T-helper 1 cell treated with Interleukin-12 subunit alpha and Interleukin-12 subunit beta and Interleukin-4 antibody, amounts not matched to agents 30 μg/mL and 1 μg/mL, for 36 hours (primary cell): ENCODE measurements around the gene SIRT2.
A peak's percentile ranks its signal among the peaks of the same experiment; 100 is the strongest.

Experiments
- H3K27ac Mint-ChIP-seq: one replicate; pipeline ENCODE4 v1.8.0; 2021; ENCODE audit warnings: mild to moderate bottlenecking, mixed read lengths
- H3K27me3 Mint-ChIP-seq: one replicate; pipeline ENCODE4 v1.8.0; 2021; ENCODE audit warnings: low read depth, mixed read lengths
- H3K36me3 Mint-ChIP-seq: one replicate; pipeline ENCODE4 v1.8.0; 2021; ENCODE audit warnings: low read depth, mixed read lengths
- H3K4me1 Mint-ChIP-seq: one replicate; pipeline ENCODE4 v1.8.0; 2021; ENCODE audit warnings: low read depth, mixed read lengths
- H3K4me3 Mint-ChIP-seq: one replicate; pipeline ENCODE4 v1.8.0; 2021; ENCODE audit warnings: mild to moderate bottlenecking, moderate library complexity, mixed read lengths
- H3K9me3 Mint-ChIP-seq: one replicate; pipeline ENCODE4 v1.8.0; 2021; ENCODE audit warnings: mixed read lengths

SIRT2 gene

DNA sequence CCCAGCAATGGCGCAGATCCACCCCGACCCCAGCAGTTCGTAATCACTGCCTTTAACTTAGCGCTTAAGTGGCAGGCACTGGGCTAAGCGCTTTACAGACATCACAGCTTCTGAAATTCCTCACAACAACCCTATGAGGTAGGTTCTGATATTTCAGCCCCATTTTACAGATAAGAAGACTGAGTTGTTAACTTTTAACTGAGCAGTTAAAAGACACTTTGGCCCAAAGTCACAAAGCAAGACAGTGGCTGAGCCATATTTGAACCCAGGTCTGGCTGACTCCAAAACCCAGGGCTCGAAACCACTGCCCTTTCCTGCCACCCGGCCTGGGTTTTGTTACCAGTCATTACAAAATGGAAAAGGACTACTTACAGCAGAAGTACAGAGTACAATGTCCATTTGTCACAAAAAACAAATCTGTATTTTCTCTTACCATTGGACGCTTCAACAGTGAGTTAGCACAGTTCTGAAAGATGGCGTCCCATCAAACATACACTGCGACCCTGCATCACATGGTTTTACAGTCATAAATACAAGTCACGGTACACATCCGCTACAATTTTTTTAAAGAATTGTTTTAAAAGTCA is 58.1 kb downstream of the SIRT2 start:
- peak overlapping the region; percentile 92 for H3K27ac Mint-ChIP-seq
- no peaks in the 10 kb centered on the region for H3K27me3 Mint-ChIP-seq
- H3K4me1 Mint-ChIP-seq: peaks cover 55% of the 10 kb centered on the region
- peak overlapping the region; percentile 73 for H3K4me3 Mint-ChIP-seq
- no peaks in the 10 kb centered on the region for H3K9me3 Mint-ChIP-seq
- H3K36me3 Mint-ChIP-seq: peaks cover 74% of the 10 kb centered on the region

- Mint-ChIP-seq H3K4me3 (peak overlapping the region; percentile 73), H3K27ac (peak overlapping the region; percentile 80), H3K4me1 (peaks cover 49% of the 10 kb centered on the region), H3K27me3 (no peaks in the 10 kb centered on the region), H3K36me3 (peaks cover 72% of the 10 kb centered on the region), H3K9me3 (no peaks in the 10 kb centered on the region)
Measured at GRCh38 chr19:38840583-38840968, 58.8 kb downstream of the SIRT2 start.

GRCh38 chr19:38839816-38840582 is 59.4 kb downstream of the SIRT2 start:
- H3K27ac Mint-ChIP-seq: no peak overlapping the region
- no peaks in the 10 kb centered on the region for H3K27me3 Mint-ChIP-seq
- H3K36me3 Mint-ChIP-seq: peaks cover 71% of the 10 kb centered on the region
- no peak overlapping the region for H3K4me3 Mint-ChIP-seq
- H3K4me1 Mint-ChIP-seq: peaks cover 45% of the 10 kb centered on the region
- no peaks in the 10 kb centered on the region for H3K9me3 Mint-ChIP-seq

- Mint-ChIP-seq H3K27ac (peak overlapping the region; percentile 77), H3K4me1 (peaks cover 40% of the 10 kb centered on the region), H3K36me3 (peaks cover 66% of the 10 kb centered on the region), H3K27me3 (no peaks in the 10 kb centered on the region), H3K9me3 (no peaks in the 10 kb centered on the region), H3K4me3 (no peak overlapping the region)
Measured at GRCh38 chr19:38838986-38839761, 60.2 kb downstream of the SIRT2 start.

GRCh38 chr19:38838208-38838985 is 61.0 kb downstream of the SIRT2 start:
- Mint-ChIP-seq H3K4me1 (peaks cover 34% of the 10 kb centered on the region), H3K27me3 (no peaks in the 10 kb centered on the region), H3K4me3 (no peak overlapping the region), H3K36me3 (peaks cover 58% of the 10 kb centered on the region), H3K27ac (no peak overlapping the region), H3K9me3 (no peaks in the 10 kb centered on the region)

- no peak overlapping the region for H3K27ac Mint-ChIP-seq
- H3K4me3 Mint-ChIP-seq: no peak overlapping the region
- no peaks in the 10 kb centered on the region for H3K27me3 Mint-ChIP-seq
- H3K4me1 Mint-ChIP-seq: peaks cover 27% of the 10 kb centered on the region
- no peaks in the 10 kb centered on the region for H3K9me3 Mint-ChIP-seq
- H3K36me3 Mint-ChIP-seq: peaks cover 52% of the 10 kb centered on the region
Measured at GRCh38 chr19:38837656-38838121, 61.7 kb downstream of the SIRT2 start.

DNA sequence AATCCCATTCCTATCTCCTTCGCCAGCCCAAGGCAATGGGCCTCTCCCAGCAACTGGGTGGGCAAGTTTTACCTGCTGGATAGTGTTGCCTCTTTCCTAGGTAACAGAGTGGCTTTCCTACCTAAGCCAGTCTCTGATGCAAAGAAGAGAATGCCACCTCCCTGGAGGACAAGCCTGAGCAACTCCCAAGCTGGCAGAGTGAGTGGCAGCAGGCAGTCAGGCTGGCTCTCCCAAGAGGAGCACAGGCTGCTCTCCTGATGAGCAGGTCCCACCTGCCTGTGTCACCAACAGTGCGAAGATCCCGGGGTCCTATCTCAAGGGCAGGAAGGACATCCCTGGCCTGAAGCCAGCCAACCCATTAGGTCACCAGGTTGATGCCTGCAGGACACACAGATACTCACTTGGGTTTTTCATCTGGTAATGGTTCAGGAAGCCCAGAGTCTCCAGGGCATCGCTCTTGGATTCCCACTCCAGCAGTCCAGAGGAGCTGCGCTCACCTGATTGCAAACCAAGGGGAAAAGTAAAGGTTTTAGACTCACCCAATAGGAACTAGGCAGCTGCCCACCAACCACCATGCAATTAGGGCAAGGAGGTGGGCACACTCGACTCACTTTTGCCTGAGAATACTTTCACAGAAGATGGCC is 62.3 kb downstream of the SIRT2 start:
- Mint-ChIP-seq H3K36me3 (peaks cover 46% of the 10 kb centered on the region), H3K4me3 (no peak overlapping the region), H3K9me3 (no peaks in the 10 kb centered on the region), H3K27me3 (no peaks in the 10 kb centered on the region), H3K4me1 (peaks cover 25% of the 10 kb centered on the region), H3K27ac (no peak overlapping the region)

- Mint-ChIP-seq H3K27me3 (no peaks in the 10 kb centered on the region), H3K36me3 (peaks cover 41% of the 10 kb centered on the region)
Measured at GRCh38 chr19:38836159-38836982, 63.0 kb downstream of the SIRT2 start.

GRCh38 chr19:38834590-38834989 is 64.8 kb downstream of the SIRT2 start:
- peaks cover 39% of the 10 kb centered on the region for H3K36me3 Mint-ChIP-seq
- H3K4me1 Mint-ChIP-seq: peaks cover 30% of the 10 kb centered on the region
- H3K27me3 Mint-ChIP-seq: no peaks in the 10 kb centered on the region
- H3K27ac Mint-ChIP-seq: peak overlapping the region; percentile 9
- no peak overlapping the region for H3K4me3 Mint-ChIP-seq
- H3K9me3 Mint-ChIP-seq: no peaks in the 10 kb centered on the region

More at GRCh38 chr19:38836159-38836982, 63.0 kb downstream of the SIRT2 start:
- no peak overlapping the region for H3K27ac Mint-ChIP-seq
- H3K4me3 Mint-ChIP-seq: no peak overlapping the region
- H3K9me3 Mint-ChIP-seq: no peaks in the 10 kb centered on the region
- peaks cover 24% of the 10 kb centered on the region for H3K4me1 Mint-ChIP-seq

DNA sequence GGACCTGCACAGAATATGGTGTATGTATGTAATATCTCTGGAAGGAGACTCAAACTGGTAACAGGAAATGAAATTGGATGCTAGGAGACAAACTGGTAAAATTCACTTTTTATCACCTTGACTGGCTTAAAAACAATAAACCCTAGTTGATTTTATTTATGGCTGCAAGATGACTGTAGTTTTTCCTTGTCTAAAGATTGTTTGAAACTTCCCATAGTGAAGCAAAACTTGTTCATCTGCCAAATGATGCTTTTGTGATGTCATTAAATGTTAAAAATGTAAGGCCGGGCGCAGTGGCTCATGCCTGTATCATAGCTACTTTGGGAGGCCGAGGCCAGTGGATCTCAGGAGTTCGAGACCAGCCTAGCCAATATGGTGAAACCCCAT is 65.3 kb downstream of the SIRT2 start:
- H3K9me3 Mint-ChIP-seq: no peaks in the 10 kb centered on the region
- H3K4me1 Mint-ChIP-seq: peaks cover 28% of the 10 kb centered on the region
- no peak overlapping the region for H3K4me3 Mint-ChIP-seq
- no peak overlapping the region for H3K27ac Mint-ChIP-seq
- H3K27me3 Mint-ChIP-seq: no peaks in the 10 kb centered on the region
- peaks cover 34% of the 10 kb centered on the region for H3K36me3 Mint-ChIP-seq

DNA sequence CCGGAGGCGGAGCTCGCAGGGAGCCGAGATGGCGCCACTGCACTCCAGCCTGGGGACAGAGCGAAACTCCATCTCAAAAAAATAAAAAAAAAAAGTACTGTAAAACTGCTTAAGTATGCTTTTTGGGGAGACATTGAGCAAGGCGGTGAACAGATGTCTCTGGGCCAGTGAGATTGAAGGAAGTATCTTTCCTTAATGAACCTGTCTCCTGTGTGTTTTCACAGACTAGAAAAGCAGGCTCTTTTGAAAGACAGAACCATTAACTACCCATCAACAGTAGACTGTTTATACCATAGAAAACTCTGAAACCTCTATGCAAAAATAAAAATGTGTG is 66.4 kb downstream of the SIRT2 start:
- Mint-ChIP-seq H3K9me3 (no peaks in the 10 kb centered on the region), H3K27ac (no peak overlapping the region), H3K27me3 (no peaks in the 10 kb centered on the region), H3K36me3 (peaks cover 32% of the 10 kb centered on the region), H3K4me3 (no peak overlapping the region), H3K4me1 (peaks cover 28% of the 10 kb centered on the region)

- Mint-ChIP-seq H3K36me3 (peaks cover 33% of the 10 kb centered on the region), H3K27me3 (no peaks in the 10 kb centered on the region), H3K4me1 (peaks cover 33% of the 10 kb centered on the region), H3K9me3 (no peaks in the 10 kb centered on the region), H3K27ac (peak overlapping the region; percentile 88), H3K4me3 (peak overlapping the region; percentile 96)
Measured at GRCh38 chr19:38831142-38831605, 68.2 kb downstream of the SIRT2 start.

GRCh38 chr19:38830039-38830733 is 69.2 kb downstream of the SIRT2 start:
- peak overlapping the region; percentile 96 for H3K4me3 Mint-ChIP-seq
- H3K4me1 Mint-ChIP-seq: peaks cover 33% of the 10 kb centered on the region
- no peaks in the 10 kb centered on the region for H3K27me3 Mint-ChIP-seq
- peaks cover 26% of the 10 kb centered on the region for H3K36me3 Mint-ChIP-seq
- no peaks in the 10 kb centered on the region for H3K9me3 Mint-ChIP-seq
- H3K27ac Mint-ChIP-seq: peak overlapping the region; percentile 88
